ENCODE measurements around the gene PPP1R3D. TPM values are rescaled to one million over a fixed set of nuclear protein-coding genes. Genes with fewer than 3 reads are reported as not detected.
"Not testable (repeated sequence)": the region's sequence is repeated elsewhere in the genome, so short reads cannot be mapped to it uniquely, and the experiment has no call there.

Gene PPP1R3D
- total RNA-seq, 4 donors from 2014 or later: 14.5 to 20.0 (median 16.1) TPM

- intact Hi-C loops (cut with DNase I; ENCODE audit: low total_unique reads): no loop called here
- DNase-seq (ENCODE audit: low spot score in 2 of 2): no peak
- 86 to 88% methylated on average over 3 of the region's 3 CpGs for WGBS, 2 donors
- TF ChIP-seq CTCF (IDR thresholded peaks at IDR 0.05) (no peak), POLR2A (IDR thresholded peaks at IDR 0.05) (no peak)
- H3K4me3 ChIP-seq (ENCODE audit: low read depth, poor library complexity, severe bottlenecking): no peak overlapping the region
These were observed 26.3 kb upstream of the PPP1R3D start for GRCh38 chr20:59966428-59966827.

DNA sequence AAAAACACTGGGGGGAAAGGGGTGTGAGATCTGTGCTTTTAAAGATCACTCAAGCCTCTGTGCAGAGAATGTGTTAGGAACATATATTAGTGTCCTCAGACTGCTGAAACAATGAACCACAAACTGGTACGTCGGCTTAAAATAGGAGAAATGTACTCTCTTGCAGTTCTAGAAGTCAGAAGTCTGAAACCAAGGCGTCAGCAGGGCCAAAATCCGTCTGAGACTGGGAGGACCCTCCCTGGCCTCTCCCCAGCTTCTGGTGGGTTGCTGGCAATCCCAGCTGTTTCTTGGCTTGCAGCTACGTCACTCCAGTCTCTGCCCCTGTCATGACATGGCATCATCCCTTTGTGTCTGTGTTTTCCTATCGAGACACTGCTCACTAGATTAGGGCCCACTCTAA, 22.1 kb upstream of the PPP1R3D start:
- intact Hi-C loops (cut with DNase I; ENCODE audit: low total_unique reads): no loop called here
- 71 to 78% methylated on average over 6 of the region's 6 CpGs for WGBS, 2 donors
- H3K4me3 ChIP-seq (ENCODE audit: low read depth, poor library complexity, severe bottlenecking): no peak overlapping the region

GRCh38 chr20:59961423-59961822, 21.3 kb upstream of the PPP1R3D start:
- 49 to 58% methylated on average over 2 of the region's 2 CpGs for WGBS, 2 donors
- intact Hi-C loops (cut with DNase I; ENCODE audit: low total_unique reads): no loop called here
- no peak for DNase-seq (ENCODE audit: low spot score in 2 of 2)
- TF ChIP-seq CTCF (IDR thresholded peaks at IDR 0.05): no peak
- TF ChIP-seq POLR2A (IDR thresholded peaks at IDR 0.05): no peak
- no peak overlapping the region for H3K4me3 ChIP-seq (ENCODE audit: low read depth, poor library complexity, severe bottlenecking)

More for the DNA sequence above, 22.1 kb upstream of the PPP1R3D start:
- no peak for DNase-seq (ENCODE audit: low spot score in 2 of 2)
- TF ChIP-seq CTCF (IDR thresholded peaks at IDR 0.05) (no peak), POLR2A (IDR thresholded peaks at IDR 0.05) (no peak)

GRCh38 chr20:59958626-59959025, 18.5 kb upstream of the PPP1R3D start:
- no peak for DNase-seq (ENCODE audit: low spot score in 2 of 2)
- H3K4me3 ChIP-seq (ENCODE audit: low read depth, poor library complexity, severe bottlenecking): no peak overlapping the region
- intact Hi-C loops (cut with DNase I; ENCODE audit: low total_unique reads): loop anchor here (10.0 kb wide), 1 partner anchor 96 kb away; no protein-coding TSS in a partner anchor
- TF ChIP-seq CTCF (IDR thresholded peaks at IDR 0.05): no peak
- no peak for TF ChIP-seq POLR2A (IDR thresholded peaks at IDR 0.05)
- 88 to 93% methylated on average over 4 of the region's 4 CpGs for WGBS, 2 donors

DNA sequence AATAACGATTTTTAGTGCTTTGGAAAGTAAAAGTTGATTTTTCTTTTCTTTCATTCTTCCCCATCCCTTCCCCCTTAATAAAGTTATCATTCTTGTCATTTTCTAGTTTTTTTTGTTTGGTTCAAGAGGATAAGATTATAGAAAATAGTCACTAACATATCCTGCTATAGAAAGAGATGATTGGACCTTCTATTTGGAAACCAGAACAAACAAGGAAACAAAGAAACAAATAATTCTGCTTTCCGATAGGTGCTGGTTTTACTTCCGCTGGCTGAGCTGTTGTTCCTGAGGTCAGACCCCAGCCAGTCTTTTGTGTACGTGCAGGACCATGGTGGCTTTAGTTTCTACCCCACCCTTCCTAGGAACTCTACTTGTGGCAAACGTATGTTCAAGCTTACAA, 18.0 kb upstream of the PPP1R3D start, which contains the start of gene CDH26:
Gene CDH26, plus strand, starts transcription at position 301 of the 400 bp plus-strand sequence. CDS start 304 bp downstream, outside the sequence.
- no peak for TF ChIP-seq CTCF (IDR thresholded peaks at IDR 0.05)
- TF ChIP-seq POLR2A (IDR thresholded peaks at IDR 0.05): no peak
- no peak for DNase-seq (ENCODE audit: low spot score in 2 of 2)
- intact Hi-C loops (cut with DNase I; ENCODE audit: low total_unique reads): loop anchor here (10.0 kb wide), 1 partner anchor 97 kb away; no protein-coding TSS in a partner anchor
- 91 to 92% methylated on average over 5 of the region's 5 CpGs for WGBS, 2 donors
- H3K4me3 ChIP-seq (ENCODE audit: low read depth, poor library complexity, severe bottlenecking): no peak within 1 kb of the TSS

- DNase-seq (ENCODE audit: low spot score in 2 of 2); H3K4me3 ChIP-seq (ENCODE audit: low read depth, poor library complexity, severe bottlenecking): not testable (repeated sequence)
- intact Hi-C loops (cut with DNase I; ENCODE audit: low total_unique reads): loop anchor here (10.0 kb wide), 1 partner anchor 97 kb away; no protein-coding TSS in a partner anchor
These were observed 17.5 kb upstream of the PPP1R3D start for GRCh38 chr20:59957568-59957967.
